Fibroblast of villous mesenchyme (primary cell): Measurements from ENCODE around the gene AHDC1. TPM values are rescaled to one million over a fixed set of nuclear protein-coding genes. Genes with fewer than 3 reads are reported as not detected.

Source experiments
- DNase-seq: peaks from one replicate; pipeline ENCODE4 v3.0.0-alpha.2; 2010; ENCODE audit warnings: low read depth
- H3K4me3 ChIP-seq: 2 replicates; pipeline ENCODE4 v1.5.1; 2011; ENCODE audit warnings: low read depth, mild to moderate bottlenecking, low read length
- CTCF ChIP-seq: IDR thresholded peaks from 2 replicates; pipeline ENCODE4 v1.5.1; 2012; ENCODE audit warnings: low read depth, mild to moderate bottlenecking, low read length; ENCODE audit not compliant: insufficient read depth
- total RNA-seq: library from RNA; depleted of rRNA; stranded (reverse); fragments of >200 nt; gene quantifications from 2 replicates; pipeline ENCODE4 v1.2.3, GENCODE V29; 2012

AHDC1 gene
- total RNA-seq, 1 donor: 22.5 TPM

GRCh38 chr1:27596261-27596660 is 7.7 kb downstream of the AHDC1 start:
- no peak for DNase-seq
- H3K4me3 ChIP-seq: no peak overlapping the region
- no peak for TF ChIP-seq CTCF

GRCh38 chr1:27595597-27595996 is 8.3 kb downstream of the AHDC1 start:
- DNase-seq: no peak
- TF ChIP-seq CTCF: no peak
- no peak overlapping the region for H3K4me3 ChIP-seq

GRCh38 chr1:27594564-27595510 is 9.1 kb downstream of the AHDC1 start:
- DNase-seq: peak; percentile 49
- TF ChIP-seq CTCF: no peak
- peak overlapping the region; percentile 6 for H3K4me3 ChIP-seq

- no peak for DNase-seq
- no peak for TF ChIP-seq CTCF
- no peak overlapping the region for H3K4me3 ChIP-seq
Measured at GRCh38 chr1:27593678-27594563, 10.0 kb downstream of the AHDC1 start.

GRCh38 chr1:27592931-27593677 is 10.8 kb downstream of the AHDC1 start:
- DNase-seq: no peak
- no peak for TF ChIP-seq CTCF
- H3K4me3 ChIP-seq: no peak overlapping the region

- no peak overlapping the region for H3K4me3 ChIP-seq
- DNase-seq: no peak
- no peak for TF ChIP-seq CTCF
Measured at GRCh38 chr1:27592232-27592930, 11.6 kb downstream of the AHDC1 start.
